ENCODE data around the gene DZIP3.

DZIP3 gene

DNA sequence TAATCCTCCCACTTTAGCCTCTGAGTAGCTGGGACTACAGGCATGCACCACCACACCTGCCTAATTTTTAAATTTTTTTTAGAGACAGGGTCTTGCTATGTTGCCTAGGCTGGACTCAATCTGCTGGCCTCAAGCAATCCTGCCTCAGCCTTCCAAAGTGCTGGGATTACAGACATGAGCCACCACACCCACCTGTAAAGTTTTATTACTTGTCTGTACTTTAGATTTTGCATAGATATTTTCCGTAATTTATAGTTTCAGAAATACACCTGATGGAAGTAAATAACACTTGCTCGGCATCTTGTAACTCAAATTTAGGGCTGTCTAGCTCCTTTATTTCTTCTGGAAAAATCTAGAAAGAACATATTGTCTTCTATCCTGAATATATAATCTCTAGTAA lies 5.8 kb downstream of the DZIP3 start:
- ChIA-PET CTCF (interaction anchor here (0.6 to 1.4 kb wide), 3 partner anchors 9 to 28 kb away, joined by 3 to 5 read pairs (median 3); no protein-coding TSS in a partner anchor), POLR2A (no interaction called here)
- TF ChIP-seq, protein P1, sequence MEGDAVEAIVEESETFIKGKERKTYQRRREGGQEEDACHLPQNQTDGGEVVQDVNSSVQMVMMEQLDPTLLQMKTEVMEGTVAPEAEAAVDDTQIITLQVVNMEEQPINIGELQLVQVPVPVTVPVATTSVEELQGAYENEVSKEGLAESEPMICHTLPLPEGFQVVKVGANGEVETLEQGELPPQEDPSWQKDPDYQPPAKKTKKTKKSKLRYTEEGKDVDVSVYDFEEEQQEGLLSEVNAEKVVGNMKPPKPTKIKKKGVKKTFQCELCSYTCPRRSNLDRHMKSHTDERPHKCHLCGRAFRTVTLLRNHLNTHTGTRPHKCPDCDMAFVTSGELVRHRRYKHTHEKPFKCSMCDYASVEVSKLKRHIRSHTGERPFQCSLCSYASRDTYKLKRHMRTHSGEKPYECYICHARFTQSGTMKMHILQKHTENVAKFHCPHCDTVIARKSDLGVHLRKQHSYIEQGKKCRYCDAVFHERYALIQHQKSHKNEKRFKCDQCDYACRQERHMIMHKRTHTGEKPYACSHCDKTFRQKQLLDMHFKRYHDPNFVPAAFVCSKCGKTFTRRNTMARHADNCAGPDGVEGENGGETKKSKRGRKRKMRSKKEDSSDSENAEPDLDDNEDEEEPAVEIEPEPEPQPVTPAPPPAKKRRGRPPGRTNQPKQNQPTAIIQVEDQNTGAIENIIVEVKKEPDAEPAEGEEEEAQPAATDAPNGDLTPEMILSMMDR (IDR thresholded peaks at IDR 0.05; ENCODE audit: control extremely low read depth, extremely low read depth, low read depth, missing control alignments): no peak
- DNase-seq (ENCODE audit: extremely low spot score): no peak

DNA sequence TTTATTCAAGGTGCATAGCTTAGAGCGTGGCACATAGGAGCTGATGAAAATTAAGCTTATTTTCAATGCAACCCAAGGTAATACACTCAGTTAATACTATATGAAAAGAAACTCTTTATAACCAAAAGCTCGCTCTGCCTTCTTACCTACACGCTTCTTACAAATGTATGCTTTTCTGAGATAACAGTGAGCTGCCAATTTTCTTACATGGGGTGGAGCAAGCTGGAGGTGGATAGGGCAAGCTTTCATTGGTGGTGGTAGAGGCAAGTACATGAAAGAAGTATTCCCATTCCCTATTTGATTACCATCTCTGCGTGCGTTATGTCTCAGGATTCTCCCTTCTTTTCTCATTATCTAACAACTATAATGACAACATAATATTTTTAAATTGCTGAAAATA lies 8.9 kb downstream of the DZIP3 start:
- DNase-seq (ENCODE audit: extremely low spot score): no peak
- TF ChIP-seq, protein P1 (IDR thresholded peaks at IDR 0.05; ENCODE audit: control extremely low read depth, extremely low read depth, low read depth, missing control alignments): no peak
- ChIA-PET POLR2A (interaction anchor here (1.2 kb wide), 1 partner anchor 9 kb away, joined by 4 read pairs; the partner anchor contains the start of genes CIP2A and DZIP3), CTCF (interaction anchor here (0.7 to 2.4 kb wide), 6 partner anchors 9 to 120 kb away, joined by 3 to 8 read pairs (median 3); partner anchors contain the start of genes CIP2A and DZIP3)

DNA sequence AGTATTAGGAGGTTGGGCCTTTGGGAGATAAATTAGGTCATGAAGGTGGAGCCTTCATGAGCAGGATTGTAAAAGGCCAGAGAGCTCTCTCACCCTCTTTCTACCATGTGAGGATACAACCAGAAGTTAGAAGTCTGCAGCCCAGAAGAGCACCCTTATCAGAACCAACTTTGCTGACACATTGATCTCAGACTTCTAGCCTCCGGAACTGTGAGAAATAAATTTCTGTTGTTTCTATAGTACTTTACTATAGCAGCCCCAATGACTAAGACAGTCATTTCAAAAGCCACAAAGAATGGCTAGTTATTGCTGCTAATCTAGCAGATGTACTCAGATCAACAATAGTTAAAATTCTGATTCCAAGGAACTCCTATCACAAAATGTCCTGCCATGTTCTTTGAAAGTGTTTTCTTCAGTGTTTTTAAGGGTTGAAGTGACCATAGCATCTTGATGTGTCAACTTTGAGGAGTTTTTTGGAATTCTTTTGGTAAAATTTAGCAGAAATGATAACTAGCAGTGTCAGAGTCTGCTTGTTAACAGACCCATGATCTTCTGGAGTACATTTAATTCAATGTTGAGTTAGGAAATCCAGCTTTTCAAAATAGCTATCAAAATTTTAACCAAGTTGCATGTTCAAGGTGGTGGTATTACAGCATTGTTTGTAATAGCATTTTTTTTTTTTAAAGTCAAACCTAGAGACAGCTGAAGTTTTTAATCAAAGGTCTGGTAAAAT lies 10.3 kb downstream of the DZIP3 start:
- ChIA-PET CTCF (interaction anchor here (1.6 to 3.5 kb wide), 2 partner anchors 10 to 14 kb away, joined by 8 to 16 read pairs; partner anchors contain the start of genes CIP2A and DZIP3), POLR2A (interaction anchor here (0.8 kb wide), 1 partner anchor 10 kb away, joined by 3 read pairs; the partner anchor contains the start of genes CIP2A and DZIP3)
- TF ChIP-seq, protein P1 (IDR thresholded peaks at IDR 0.05; ENCODE audit: control extremely low read depth, extremely low read depth, low read depth, missing control alignments): no peak
- no peak for DNase-seq (ENCODE audit: extremely low spot score)

DNA sequence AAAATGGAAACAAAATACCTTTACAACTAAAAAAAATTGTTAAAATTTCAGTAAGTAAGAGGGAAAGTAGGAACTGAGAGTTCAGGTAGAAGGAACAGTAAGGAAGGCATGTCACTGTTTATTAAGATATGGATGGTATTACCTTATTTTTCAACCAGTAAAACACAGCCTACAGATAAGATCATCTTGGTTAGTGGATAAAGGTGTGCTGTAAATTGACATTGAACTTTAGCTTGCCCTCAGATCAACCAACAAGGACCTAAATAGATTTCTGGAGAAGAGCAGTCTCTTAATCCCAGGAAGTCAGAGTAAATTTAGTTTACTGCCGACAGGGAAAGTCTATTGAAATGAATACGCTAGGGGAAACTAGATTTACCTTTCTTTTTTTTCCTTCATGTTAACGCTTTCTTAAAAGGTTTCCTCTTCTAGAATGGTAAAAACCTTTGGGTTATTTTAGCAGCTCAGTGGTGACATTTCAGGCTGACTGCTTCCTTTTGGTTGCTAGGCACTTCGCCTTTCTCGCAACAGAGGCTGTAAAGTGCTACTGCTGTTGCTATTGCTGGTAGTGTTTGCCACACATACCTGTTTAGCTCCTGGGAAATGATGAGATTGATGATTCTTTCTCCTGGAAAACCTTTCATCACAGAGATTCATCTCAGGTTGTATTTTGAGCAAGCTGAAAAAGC lies 12.9 kb downstream of the DZIP3 start:
- DNase-seq (ENCODE audit: extremely low spot score): peak; percentile 14
- TF ChIP-seq, protein P1 (IDR thresholded peaks at IDR 0.05; ENCODE audit: control extremely low read depth, extremely low read depth, low read depth, missing control alignments): no peak
- ChIA-PET CTCF (interaction anchor here (1.0 to 3.5 kb wide), 7 partner anchors 8 to 113 kb away, joined by 3 to 16 read pairs (median 5); partner anchors contain the start of genes CIP2A and DZIP3), POLR2A (interaction anchor here (1.0 kb wide), 1 partner anchor 13 kb away, joined by 3 read pairs; the partner anchor contains the start of genes CIP2A and DZIP3)

DNA sequence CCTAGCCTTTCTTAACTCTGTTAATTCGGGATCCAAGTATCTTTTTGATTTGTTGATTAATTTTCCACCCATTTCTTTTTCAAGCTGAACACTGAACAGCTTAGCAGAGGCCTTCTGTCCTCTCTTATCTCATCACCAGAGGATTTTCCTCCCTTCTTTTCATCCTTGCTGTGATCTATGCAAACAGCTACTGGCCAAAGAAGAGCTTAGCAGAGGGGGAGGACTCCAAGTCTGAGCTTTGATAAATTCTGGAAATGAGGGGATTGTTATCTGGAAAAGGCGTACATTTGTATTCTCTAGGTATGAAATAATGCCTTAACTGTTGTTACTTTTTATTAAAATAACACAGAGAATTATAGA lies 13.4 kb downstream of the DZIP3 start:
- CTCF ChIA-PET: interaction anchor here (1.4 to 3.5 kb wide), 6 partner anchors 7 to 50 kb away, joined by 4 to 16 read pairs (median 8); partner anchors contain the start of genes CIP2A and DZIP3
- POLR2A ChIA-PET: interaction anchor here (1.0 kb wide), 1 partner anchor 14 kb away, joined by 3 read pairs; the partner anchor contains the start of genes CIP2A and DZIP3
- DNase-seq (ENCODE audit: extremely low spot score): no peak
- TF ChIP-seq, protein P1 (IDR thresholded peaks at IDR 0.05; ENCODE audit: control extremely low read depth, extremely low read depth, low read depth, missing control alignments): no peak

DNA sequence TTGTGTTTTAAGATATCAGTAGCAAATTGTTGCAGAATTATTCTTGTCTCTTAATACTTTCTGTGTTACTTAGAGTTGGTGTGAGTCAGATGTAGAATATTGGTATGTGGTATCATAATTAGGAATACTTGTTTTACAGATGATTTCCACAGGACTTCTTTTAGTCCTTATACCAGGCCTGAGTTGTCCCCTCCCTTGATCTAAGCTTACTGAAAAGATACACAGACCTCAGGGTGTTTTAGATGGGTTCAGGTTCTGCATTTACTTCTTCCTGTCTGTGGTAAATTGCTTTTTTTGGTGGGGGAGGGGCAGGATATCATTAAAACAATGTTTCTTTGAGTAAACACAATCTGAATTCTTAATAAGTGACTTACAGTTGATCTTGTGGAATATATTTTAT lies 14.2 kb downstream of the DZIP3 start:
- DNase-seq (ENCODE audit: extremely low spot score): no peak
- POLR2A ChIA-PET: no interaction called here
- CTCF ChIA-PET: interaction anchor here (0.7 to 2.7 kb wide), 3 partner anchors 8 to 52 kb away, joined by 3 to 10 read pairs (median 3); partner anchors contain the start of genes CIP2A and DZIP3
- TF ChIP-seq, protein P1 (IDR thresholded peaks at IDR 0.05; ENCODE audit: control extremely low read depth, extremely low read depth, low read depth, missing control alignments): no peak
